ENCODE measurements around the gene TNFRSF1B.

The TNFRSF1B gene

DNA sequence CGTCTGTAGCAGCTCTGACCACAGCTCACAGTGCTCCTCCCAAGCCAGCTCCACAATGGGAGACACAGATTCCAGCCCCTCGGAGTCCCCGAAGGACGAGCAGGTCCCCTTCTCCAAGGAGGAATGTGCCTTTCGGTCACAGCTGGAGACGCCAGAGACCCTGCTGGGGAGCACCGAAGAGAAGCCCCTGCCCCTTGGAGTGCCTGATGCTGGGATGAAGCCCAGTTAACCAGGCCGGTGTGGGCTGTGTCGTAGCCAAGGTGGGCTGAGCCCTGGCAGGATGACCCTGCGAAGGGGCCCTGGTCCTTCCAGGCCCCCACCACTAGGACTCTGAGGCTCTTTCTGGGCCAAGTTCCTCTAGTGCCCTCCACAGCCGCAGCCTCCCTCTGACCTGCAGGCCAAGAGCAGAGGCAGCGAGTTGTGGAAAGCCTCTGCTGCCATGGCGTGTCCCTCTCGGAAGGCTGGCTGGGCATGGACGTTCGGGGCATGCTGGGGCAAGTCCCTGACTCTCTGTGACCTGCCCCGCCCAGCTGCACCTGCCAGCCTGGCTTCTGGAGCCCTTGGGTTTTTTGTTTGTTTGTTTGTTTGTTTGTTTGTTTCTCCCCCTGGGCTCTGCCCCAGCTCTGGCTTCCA, 40.1 kb downstream of the TNFRSF1B start:
- H3K4me1 ChIP-seq (ENCODE audit: insufficient read depth, low read length) = peaks cover 10% of the 10 kb centered on the region

DNA sequence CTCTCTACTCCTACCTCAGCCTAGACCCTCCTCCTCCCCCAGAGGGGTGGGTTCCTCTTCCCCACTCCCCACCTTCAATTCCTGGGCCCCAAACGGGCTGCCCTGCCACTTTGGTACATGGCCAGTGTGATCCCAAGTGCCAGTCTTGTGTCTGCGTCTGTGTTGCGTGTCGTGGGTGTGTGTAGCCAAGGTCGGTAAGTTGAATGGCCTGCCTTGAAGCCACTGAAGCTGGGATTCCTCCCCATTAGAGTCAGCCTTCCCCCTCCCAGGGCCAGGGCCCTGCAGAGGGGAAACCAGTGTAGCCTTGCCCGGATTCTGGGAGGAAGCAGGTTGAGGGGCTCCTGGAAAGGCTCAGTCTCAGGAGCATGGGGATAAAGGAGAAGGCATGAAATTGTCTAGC, 41.5 kb downstream of the TNFRSF1B start:
- no peaks in the 10 kb centered on the region for H4K20me1 ChIP-seq (ENCODE audit: insufficient read depth, low read length)
- TF ChIP-seq EZH2 (IDR thresholded peaks at IDR 0.05; ENCODE audit: borderline replicate concordance, low read depth, low read length, severe bottlenecking) = no peak
- TF ChIP-seq, protein P1, sequence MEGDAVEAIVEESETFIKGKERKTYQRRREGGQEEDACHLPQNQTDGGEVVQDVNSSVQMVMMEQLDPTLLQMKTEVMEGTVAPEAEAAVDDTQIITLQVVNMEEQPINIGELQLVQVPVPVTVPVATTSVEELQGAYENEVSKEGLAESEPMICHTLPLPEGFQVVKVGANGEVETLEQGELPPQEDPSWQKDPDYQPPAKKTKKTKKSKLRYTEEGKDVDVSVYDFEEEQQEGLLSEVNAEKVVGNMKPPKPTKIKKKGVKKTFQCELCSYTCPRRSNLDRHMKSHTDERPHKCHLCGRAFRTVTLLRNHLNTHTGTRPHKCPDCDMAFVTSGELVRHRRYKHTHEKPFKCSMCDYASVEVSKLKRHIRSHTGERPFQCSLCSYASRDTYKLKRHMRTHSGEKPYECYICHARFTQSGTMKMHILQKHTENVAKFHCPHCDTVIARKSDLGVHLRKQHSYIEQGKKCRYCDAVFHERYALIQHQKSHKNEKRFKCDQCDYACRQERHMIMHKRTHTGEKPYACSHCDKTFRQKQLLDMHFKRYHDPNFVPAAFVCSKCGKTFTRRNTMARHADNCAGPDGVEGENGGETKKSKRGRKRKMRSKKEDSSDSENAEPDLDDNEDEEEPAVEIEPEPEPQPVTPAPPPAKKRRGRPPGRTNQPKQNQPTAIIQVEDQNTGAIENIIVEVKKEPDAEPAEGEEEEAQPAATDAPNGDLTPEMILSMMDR (IDR thresholded peaks at IDR 0.05; ENCODE audit: borderline replicate concordance, extremely low read depth, low read length, poor library complexity, severe bottlenecking) = no peak
- H3K4me3 ChIP-seq (ENCODE audit: low read depth in 1 of 2, low read length in 2 of 2) = no peak overlapping the region
- no peak for DNase-seq
- no peak overlapping the region for H3K9ac ChIP-seq (ENCODE audit: low read depth, low read length)
- no peaks in the 10 kb centered on the region for H3K9me3 ChIP-seq (ENCODE audit: insufficient read depth, low read length, severe bottlenecking)
- H3K79me2 ChIP-seq (ENCODE audit: insufficient read depth, low read length) = no peaks in the 10 kb centered on the region
- H3K27ac ChIP-seq (ENCODE audit: low read length) = no peak overlapping the region
- no peaks in the 10 kb centered on the region for H3K36me3 ChIP-seq (ENCODE audit: insufficient read depth, low read length)
- no peak overlapping the region for H2AFZ ChIP-seq (ENCODE audit: low read depth, low read length)
- H3K4me1 ChIP-seq (ENCODE audit: insufficient read depth, low read length) = peaks cover 10% of the 10 kb centered on the region
- no peak for ATAC-seq (ENCODE audit: insufficient read depth, low read depth)
- H3K4me2 ChIP-seq (ENCODE audit: insufficient read depth, low read length) = no peak overlapping the region
- no peaks in the 10 kb centered on the region for H3K27me3 ChIP-seq (ENCODE audit: insufficient read depth, low read length, poor library complexity)

More for the DNA sequence above, 40.1 kb downstream of the TNFRSF1B start:
- Histone ChIP-seq H3K4me3 (ENCODE audit: low read depth in 1 of 2, low read length in 2 of 2) (no peak overlapping the region), H3K27me3 (ENCODE audit: insufficient read depth, low read length, poor library complexity) (no peaks in the 10 kb centered on the region), H3K36me3 (ENCODE audit: insufficient read depth, low read length) (no peaks in the 10 kb centered on the region), H3K9ac (ENCODE audit: low read depth, low read length) (no peak overlapping the region), H3K79me2 (ENCODE audit: insufficient read depth, low read length) (no peaks in the 10 kb centered on the region), H3K9me3 (ENCODE audit: insufficient read depth, low read length, severe bottlenecking) (no peaks in the 10 kb centered on the region), H2AFZ (ENCODE audit: low read depth, low read length) (no peak overlapping the region), H4K20me1 (ENCODE audit: insufficient read depth, low read length) (no peaks in the 10 kb centered on the region), H3K27ac (ENCODE audit: low read length) (no peak overlapping the region), H3K4me2 (ENCODE audit: insufficient read depth, low read length) (no peak overlapping the region)
- ATAC-seq (ENCODE audit: insufficient read depth, low read depth) = no peak
- no peak for DNase-seq
- TF ChIP-seq, protein P1 (IDR thresholded peaks at IDR 0.05; ENCODE audit: borderline replicate concordance, extremely low read depth, low read length, poor library complexity, severe bottlenecking) = no peak
- TF ChIP-seq EZH2 (IDR thresholded peaks at IDR 0.05; ENCODE audit: borderline replicate concordance, low read depth, low read length, severe bottlenecking) = no peak

DNA sequence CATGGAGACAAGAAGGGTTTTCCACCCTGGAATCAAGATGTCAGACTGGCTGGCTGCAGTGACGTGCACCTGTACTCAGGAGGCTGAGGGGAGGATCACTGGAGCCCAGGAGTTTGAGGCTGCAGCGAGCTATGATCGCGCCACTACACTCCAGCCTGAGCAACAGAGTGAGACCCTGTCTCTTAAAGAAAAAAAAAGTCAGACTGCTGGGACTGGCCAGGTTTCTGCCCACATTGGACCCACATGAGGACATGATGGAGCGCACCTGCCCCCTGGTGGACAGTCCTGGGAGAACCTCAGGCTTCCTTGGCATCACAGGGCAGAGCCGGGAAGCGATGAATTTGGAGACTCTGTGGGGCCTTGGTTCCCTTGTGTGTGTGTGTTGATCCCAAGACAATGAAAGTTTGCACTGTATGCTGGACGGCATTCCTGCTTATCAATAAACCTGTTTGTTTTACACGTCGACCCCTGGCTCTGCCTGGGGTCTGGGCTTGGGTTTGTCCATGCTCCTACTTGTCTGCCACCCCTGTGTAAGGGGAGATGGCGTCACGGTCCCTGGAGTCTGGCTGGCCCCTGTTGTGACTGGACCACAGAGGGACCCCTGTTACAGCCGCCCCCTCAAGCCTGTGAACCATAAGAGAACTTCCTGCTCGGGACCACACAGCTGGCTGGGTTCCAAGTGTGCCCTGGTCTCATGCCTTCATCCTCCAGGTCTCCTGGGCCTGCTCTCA, 42.1 kb downstream of the TNFRSF1B start:
- Histone ChIP-seq H2AFZ (ENCODE audit: low read depth, low read length) (no peak overlapping the region), H3K9ac (ENCODE audit: low read depth, low read length) (no peak overlapping the region), H3K4me3 (ENCODE audit: low read depth in 1 of 2, low read length in 2 of 2) (no peak overlapping the region), H3K27me3 (ENCODE audit: insufficient read depth, low read length, poor library complexity) (no peaks in the 10 kb centered on the region), H3K36me3 (ENCODE audit: insufficient read depth, low read length) (no peaks in the 10 kb centered on the region), H4K20me1 (ENCODE audit: insufficient read depth, low read length) (no peaks in the 10 kb centered on the region), H3K79me2 (ENCODE audit: insufficient read depth, low read length) (no peaks in the 10 kb centered on the region), H3K27ac (ENCODE audit: low read length) (no peak overlapping the region), H3K4me2 (ENCODE audit: insufficient read depth, low read length) (no peak overlapping the region), H3K9me3 (ENCODE audit: insufficient read depth, low read length, severe bottlenecking) (no peaks in the 10 kb centered on the region), H3K4me1 (ENCODE audit: insufficient read depth, low read length) (peaks cover 10% of the 10 kb centered on the region)
- TF ChIP-seq EZH2 (IDR thresholded peaks at IDR 0.05; ENCODE audit: borderline replicate concordance, low read depth, low read length, severe bottlenecking) = no peak
- TF ChIP-seq, protein P1 (IDR thresholded peaks at IDR 0.05; ENCODE audit: borderline replicate concordance, extremely low read depth, low read length, poor library complexity, severe bottlenecking) = peak; percentile 91
- ATAC-seq (ENCODE audit: insufficient read depth, low read depth) (peak; percentile 90), DNase-seq (peak; percentile 81)

Data from DND-41 (cell line).